Natural killer cell (primary cell): ENCODE results near the gene TMEM270. TPM values are rescaled to one million over a fixed set of nuclear protein-coding genes. Genes with fewer than 3 reads are reported as not detected.

Experiments
- ATAC-seq, 3 donors: fragments of 150-1000 bp in 2 of 3; fragments of 200-7000 bp in 1 of 3; cut with Tn5 transposase; 1 replicate in 1 of 3; 2 replicates in 2 of 3; pipeline ENCODE4 v1.10.0; 2021; ENCODE audit warnings: mild to moderate bottlenecking in 2 of 3, moderate library complexity in 2 of 3
- DNase-seq, 2 donors: peaks; one replicate each; pipeline versions ENCODE4 v3.0.0 to v3.0.0-alpha.2; 2013 to 2021; ENCODE audit warnings: mixed read lengths in 1 of 2
- H3K27ac ChIP-seq: one replicate; pipeline ENCODE4 v1.5.1; 2013; ENCODE audit warnings: mild to moderate bottlenecking, low read length
- H3K27me3 ChIP-seq: one replicate; pipeline ENCODE4 v1.6.1; 2013; ENCODE audit warnings: low read length; ENCODE audit not compliant: control insufficient read depth, insufficient read depth
- H3K36me3 ChIP-seq: one replicate; pipeline ENCODE4 v1.6.1; 2013; ENCODE audit warnings: low read length; ENCODE audit not compliant: control insufficient read depth, insufficient read depth
- H3K4me1 ChIP-seq: one replicate; pipeline ENCODE4 v1.6.1; 2013; ENCODE audit warnings: low read length; ENCODE audit not compliant: control insufficient read depth, insufficient read depth
- H3K4me3 ChIP-seq: one replicate; pipeline ENCODE4 v1.5.1; 2013; ENCODE audit warnings: low read length
- H3K9me3 ChIP-seq: one replicate; pipeline ENCODE4 v1.6.1; 2013; ENCODE audit warnings: low read length; ENCODE audit not compliant: control insufficient read depth, insufficient read depth
- H3K27ac Mint-ChIP-seq, 2 donors: one replicate each; pipeline ENCODE4 v1.8.0; 2022; ENCODE audit warnings: mild to moderate bottlenecking in 2 of 2, mixed read lengths in 2 of 2, moderate library complexity in 1 of 2
- H3K27me3 Mint-ChIP-seq, 2 donors: one replicate each; pipeline ENCODE4 v1.8.0; 2022; ENCODE audit warnings: low read depth in 2 of 2, mixed read lengths in 2 of 2
- H3K36me3 Mint-ChIP-seq: one replicate; pipeline ENCODE4 v1.8.0; 2022; ENCODE audit warnings: mixed read lengths
- H3K4me1 Mint-ChIP-seq, 2 donors: one replicate each; pipeline ENCODE4 v1.8.0; 2022; ENCODE audit warnings: mixed read lengths in 2 of 2
- H3K4me3 Mint-ChIP-seq: one replicate; pipeline ENCODE4 v1.8.0; 2022; ENCODE audit warnings: mild to moderate bottlenecking, moderate library complexity, mixed read lengths
- H3K9me3 Mint-ChIP-seq, 2 donors: one replicate each; pipeline ENCODE4 v1.8.0; 2022; ENCODE audit warnings: mixed read lengths in 2 of 2
- WGBS: methylation state at CpG from one replicate; pipeline ENCODE4 v1.1.7; 2013; ENCODE audit warnings: missing lambda C conversion rate; ENCODE audit not compliant: insufficient coverage; 5-methylcytosine and 5-hydroxymethylcytosine counted together
- intact Hi-C: fragments of 100-400 bp; cut with micrococcal nuclease; formaldehyde crosslinking; loops from one replicate; pipeline ENCODE4 v1.14.2; 2022
- total RNA-seq, 4 donors: library from RNA; stranded (reverse); fragments of 120-200 nt in 1 of 4; gene quantifications; one replicate each; pipeline versions ENCODE4 v1.2.3 to v1.2.4, GENCODE V29; 2013 to 2022
- TF ChIP-seq, protein P1 (sequence below): fragments of 200-600 bp; IDR thresholded peaks from one replicate; pipeline ENCODE4 v1.8.0; 2022; ENCODE audit warnings: antibody characterized with exemption

TMEM270 gene
- total RNA-seq, 3 donors from 2014 or later (not counting 1 experiment from before 2014, with no cell fraction given): not detected

DNA sequence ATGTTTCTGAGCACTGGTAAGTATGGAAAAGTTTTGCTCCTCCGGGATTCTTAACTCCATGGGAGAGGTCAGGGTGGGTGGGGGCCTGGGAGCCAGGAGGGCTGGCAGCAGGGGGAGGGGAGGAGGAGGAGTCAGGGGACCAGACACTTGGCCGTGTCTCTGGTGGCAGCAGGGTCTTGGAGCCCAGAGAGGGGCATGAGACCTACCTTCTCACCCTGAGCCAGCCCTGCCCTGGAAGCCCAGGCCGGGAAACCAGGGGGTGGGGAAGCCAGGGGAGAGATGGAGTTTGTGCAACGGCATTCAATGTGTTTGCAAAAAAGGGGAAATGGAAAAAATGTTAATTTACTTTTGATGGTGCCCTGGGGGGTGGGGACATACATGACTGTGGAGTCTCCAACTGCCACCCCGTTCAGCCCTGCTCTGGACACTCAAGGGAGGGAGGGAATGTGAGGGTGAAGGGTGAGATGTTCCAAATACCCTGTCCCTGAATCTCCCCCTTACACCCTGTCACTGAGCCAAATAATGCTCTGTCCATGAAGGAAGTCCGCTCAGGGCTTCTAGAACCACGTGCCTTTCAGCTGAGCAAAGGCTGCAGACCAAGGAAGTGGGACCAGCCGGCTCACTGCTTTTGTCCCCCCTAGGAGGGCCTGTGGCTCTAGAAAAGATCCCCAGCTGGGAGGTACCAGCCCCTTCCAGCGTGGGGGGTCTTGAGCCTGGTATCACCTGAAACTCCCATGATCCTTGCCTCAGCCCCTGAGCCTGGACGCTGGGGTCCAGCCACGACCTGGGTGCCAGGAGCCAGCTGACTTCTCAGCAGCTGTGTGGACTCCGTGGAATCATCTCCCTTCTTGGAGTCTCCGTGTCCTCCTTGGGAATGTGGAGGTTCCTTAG, 48.3 kb downstream of the TMEM270 start:
- intact Hi-C loops: no loop called here
- no peaks in the 10 kb centered on the region for H3K27me3 ChIP-seq
- DNase-seq (no peak), ATAC-seq (no peak)
- WGBS: 47% methylated on average over 13 of the region's 13 CpGs
- Mint-ChIP-seq H3K36me3 (no peaks in the 10 kb centered on the region), H3K9me3 (no peaks in the 10 kb centered on the region), H3K4me3 (no peak overlapping the region), H3K4me1 (no peaks in the 10 kb centered on the region), H3K27ac (no peak overlapping the region), H3K27me3 (no peaks in the 10 kb centered on the region)
- no peak overlapping the region for H3K27ac ChIP-seq
- no peaks in the 10 kb centered on the region for H3K36me3 ChIP-seq
- H3K4me1 ChIP-seq: peaks cover 7% of the 10 kb centered on the region
- H3K4me3 ChIP-seq: no peak overlapping the region
- H3K9me3 ChIP-seq: no peaks in the 10 kb centered on the region
- TF ChIP-seq, protein P1, sequence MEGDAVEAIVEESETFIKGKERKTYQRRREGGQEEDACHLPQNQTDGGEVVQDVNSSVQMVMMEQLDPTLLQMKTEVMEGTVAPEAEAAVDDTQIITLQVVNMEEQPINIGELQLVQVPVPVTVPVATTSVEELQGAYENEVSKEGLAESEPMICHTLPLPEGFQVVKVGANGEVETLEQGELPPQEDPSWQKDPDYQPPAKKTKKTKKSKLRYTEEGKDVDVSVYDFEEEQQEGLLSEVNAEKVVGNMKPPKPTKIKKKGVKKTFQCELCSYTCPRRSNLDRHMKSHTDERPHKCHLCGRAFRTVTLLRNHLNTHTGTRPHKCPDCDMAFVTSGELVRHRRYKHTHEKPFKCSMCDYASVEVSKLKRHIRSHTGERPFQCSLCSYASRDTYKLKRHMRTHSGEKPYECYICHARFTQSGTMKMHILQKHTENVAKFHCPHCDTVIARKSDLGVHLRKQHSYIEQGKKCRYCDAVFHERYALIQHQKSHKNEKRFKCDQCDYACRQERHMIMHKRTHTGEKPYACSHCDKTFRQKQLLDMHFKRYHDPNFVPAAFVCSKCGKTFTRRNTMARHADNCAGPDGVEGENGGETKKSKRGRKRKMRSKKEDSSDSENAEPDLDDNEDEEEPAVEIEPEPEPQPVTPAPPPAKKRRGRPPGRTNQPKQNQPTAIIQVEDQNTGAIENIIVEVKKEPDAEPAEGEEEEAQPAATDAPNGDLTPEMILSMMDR: no peak

DNA sequence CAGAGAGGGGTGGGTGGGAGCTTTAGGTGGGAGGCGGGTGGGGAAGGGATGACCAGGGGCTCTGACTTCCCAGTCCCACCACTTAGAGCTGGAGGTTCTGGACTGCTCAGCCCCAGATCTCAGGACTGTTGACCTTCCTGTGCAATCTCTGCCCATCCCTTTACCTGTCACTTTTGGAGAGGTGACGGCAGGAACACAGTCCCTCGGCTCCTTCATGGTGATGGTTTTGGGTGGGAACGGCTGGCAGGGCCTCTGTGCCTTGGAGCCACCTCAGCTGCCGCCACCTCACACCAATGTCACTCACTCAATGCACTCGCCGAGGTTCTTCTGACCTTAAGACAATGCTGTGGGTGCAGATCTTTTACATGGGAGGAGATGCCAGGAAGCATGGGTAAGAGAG, 49.0 kb downstream of the TMEM270 start:
- no peaks in the 10 kb centered on the region for H3K36me3 Mint-ChIP-seq
- no peaks in the 10 kb centered on the region for H3K9me3 ChIP-seq
- TF ChIP-seq, protein P1: no peak
- peaks cover 0 to 4% of the 10 kb centered on the region in 2 donors for H3K27me3 Mint-ChIP-seq
- H3K27ac ChIP-seq: no peak overlapping the region
- H3K4me1 ChIP-seq: peaks cover 7% of the 10 kb centered on the region
- WGBS: 100% methylated on average over 5 of the region's 7 CpGs
- no peaks in the 10 kb centered on the region for H3K27me3 ChIP-seq
- no peak overlapping the region for H3K4me3 Mint-ChIP-seq
- H3K36me3 ChIP-seq: no peaks in the 10 kb centered on the region
- DNase-seq (no peak), ATAC-seq (no peak)
- H3K4me3 ChIP-seq: no peak overlapping the region
- no peaks in the 10 kb centered on the region for H3K9me3 Mint-ChIP-seq
- intact Hi-C loops: no loop called here
- H3K27ac Mint-ChIP-seq: no peak overlapping the region
- H3K4me1 Mint-ChIP-seq: no peaks in the 10 kb centered on the region

DNA sequence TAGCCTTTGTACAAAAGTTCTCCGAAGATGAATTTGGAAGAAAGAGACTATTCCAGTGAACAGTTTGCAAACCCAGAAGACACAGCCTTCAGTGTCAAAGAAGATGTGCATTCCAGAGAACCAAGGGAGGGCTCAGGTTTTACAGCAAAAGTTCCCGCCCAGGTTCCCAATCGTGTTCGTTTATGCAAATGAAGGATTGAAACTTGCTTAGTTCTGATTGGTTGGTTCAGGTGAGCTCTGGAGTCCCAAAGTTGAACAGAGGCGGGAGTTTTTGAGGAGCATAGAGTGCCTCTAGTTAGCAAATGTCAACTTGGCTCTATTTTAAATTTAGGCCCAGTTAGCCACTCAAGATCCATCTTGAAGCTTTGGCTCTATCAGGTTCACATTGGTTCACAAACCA, 51.3 kb downstream of the TMEM270 start:
- H3K36me3 ChIP-seq: no peaks in the 10 kb centered on the region
- H3K27me3 Mint-ChIP-seq: peaks cover 0 to 8% of the 10 kb centered on the region in 2 donors
- TF ChIP-seq, protein P1: no peak
- no peak overlapping the region for H3K4me3 ChIP-seq
- H3K27ac Mint-ChIP-seq: no peak overlapping the region
- no peaks in the 10 kb centered on the region for H3K4me1 Mint-ChIP-seq
- intact Hi-C loops: no loop called here
- H3K27me3 ChIP-seq: no peaks in the 10 kb centered on the region
- no peak overlapping the region for H3K4me3 Mint-ChIP-seq
- H3K9me3 Mint-ChIP-seq: no peaks in the 10 kb centered on the region
- H3K36me3 Mint-ChIP-seq: no peaks in the 10 kb centered on the region
- ATAC-seq: no peak
- H3K9me3 ChIP-seq: no peaks in the 10 kb centered on the region
- no peak overlapping the region for H3K27ac ChIP-seq
- 94% methylated on average over 5 of the region's 5 CpGs for WGBS
- DNase-seq: no peak
- peaks cover 7% of the 10 kb centered on the region for H3K4me1 ChIP-seq

Other genes with a start within 250 kb of the TMEM270 start
- gene MLXIPL, start 236.6 kb upstream of the TMEM270 start, total RNA-seq: not detected
- under 1 TPM; 0.40 to 0.83 (median 0.48) TPM for gene VPS37D, start 193.3 kb upstream of the TMEM270 start, total RNA-seq
- gene DNAJC30, start 177.7 kb upstream of the TMEM270 start, total RNA-seq: 1 to 10 TPM; 8.7 to 9.9 (median 9.3) TPM
- 100 to 1,000 TPM in 1 of 3 donors, 10 to 100 TPM in 2; 93.1 to 101 (median 94.2) TPM for gene BUD23, start 177.6 kb upstream of the TMEM270 start, total RNA-seq
- gene STX1A, start 141.5 kb upstream of the TMEM270 start, total RNA-seq: 10 to 100 TPM; 13.2 to 20.4 (median 14.7) TPM
- 10 to 100 TPM; 14.7 to 23.7 (median 20.0) TPM for gene ABHD11, start 122.4 kb upstream of the TMEM270 start, total RNA-seq
- not detected for gene CLDN3, start 90.9 kb upstream of the TMEM270 start, total RNA-seq
- under 1 TPM; 0.09 to 0.30 (median 0.20) TPM for gene CLDN4, start 30.2 kb upstream of the TMEM270 start, total RNA-seq
- gene METTL27, start 18.6 kb upstream of the TMEM270 start, total RNA-seq: 1 to 10 TPM in 1 of 3 donors, not detected in 2; 1.2 TPM
- gene ELN, start 167.0 kb downstream of the TMEM270 start, total RNA-seq: under 1 TPM in 1 of 3 donors, not detected in 2; 0.75 TPM
- gene LIMK1, start 222.6 kb downstream of the TMEM270 start, total RNA-seq: 10 to 100 TPM; 54.0 to 66.0 (median 55.0) TPM